ENCODE results near the gene GNB2. TPM values are rescaled to one million over a fixed set of nuclear protein-coding genes. Genes with fewer than 3 reads are reported as not detected.

GNB2 gene
- total RNA-seq, 1 donor from 2014 or later: 500 TPM

DNA sequence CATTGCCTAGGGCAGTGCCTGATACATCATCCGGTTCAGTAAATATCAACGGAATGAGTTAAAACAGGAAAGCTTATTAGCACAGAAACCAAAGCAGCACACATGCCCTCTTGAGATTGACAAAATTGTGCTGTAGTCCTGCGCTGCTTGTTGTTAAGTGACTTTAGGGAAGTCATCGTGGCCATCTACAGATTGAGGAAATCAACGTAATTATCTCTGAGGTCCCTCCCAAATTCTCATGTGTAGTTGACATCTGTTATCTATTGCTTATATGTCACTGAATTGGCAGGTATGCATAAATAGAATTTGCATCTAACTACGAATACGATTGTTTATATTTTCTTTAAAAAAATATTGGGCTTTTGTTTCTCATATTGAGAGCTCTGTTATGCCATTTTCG is 3.5 kb upstream of the GNB2 start:
- intact Hi-C loops (cut with DNase I): loop anchor here (5.0 kb wide), 2 partner anchors 123 to 203 kb away; no protein-coding TSS in a partner anchor
- no peak for DNase-seq (ENCODE audit: low spot score in 2 of 2)
- no peaks in the 10 kb centered on the region for H3K27me3 ChIP-seq

GRCh38 chr7:100671353-100672327 is 1.9 kb upstream of the GNB2 start:
- TF ChIP-seq CTCF (IDR thresholded peaks at IDR 0.05): no peak
- DNase-seq (ENCODE audit: low spot score in 2 of 2): no peak
- Histone ChIP-seq H3K36me3 (peaks cover 2 to 3% of the 10 kb centered on the region in 2 donors), H3K27me3 (no peaks in the 10 kb centered on the region), H3K9me3 (no peaks in the 10 kb centered on the region), H3K4me1 (peaks cover 3 to 10% of the 10 kb centered on the region in 2 donors), H3K27ac (no peak overlapping the region), H3K4me3 (no peak overlapping the region)
- intact Hi-C loops (cut with DNase I): loop anchor here (5.0 kb wide), 2 partner anchors 124 to 204 kb away; no protein-coding TSS in a partner anchor

More for the DNA sequence above, 3.5 kb upstream of the GNB2 start:
- TF ChIP-seq CTCF (IDR thresholded peaks at IDR 0.05): no peak
- no peaks in the 10 kb centered on the region for H3K36me3 ChIP-seq
- no peak overlapping the region for H3K4me3 ChIP-seq
- no peaks in the 10 kb centered on the region for H3K9me3 ChIP-seq
- H3K27ac ChIP-seq: no peak overlapping the region
- peaks cover 0 to 3% of the 10 kb centered on the region in 2 donors for H3K4me1 ChIP-seq

DNA sequence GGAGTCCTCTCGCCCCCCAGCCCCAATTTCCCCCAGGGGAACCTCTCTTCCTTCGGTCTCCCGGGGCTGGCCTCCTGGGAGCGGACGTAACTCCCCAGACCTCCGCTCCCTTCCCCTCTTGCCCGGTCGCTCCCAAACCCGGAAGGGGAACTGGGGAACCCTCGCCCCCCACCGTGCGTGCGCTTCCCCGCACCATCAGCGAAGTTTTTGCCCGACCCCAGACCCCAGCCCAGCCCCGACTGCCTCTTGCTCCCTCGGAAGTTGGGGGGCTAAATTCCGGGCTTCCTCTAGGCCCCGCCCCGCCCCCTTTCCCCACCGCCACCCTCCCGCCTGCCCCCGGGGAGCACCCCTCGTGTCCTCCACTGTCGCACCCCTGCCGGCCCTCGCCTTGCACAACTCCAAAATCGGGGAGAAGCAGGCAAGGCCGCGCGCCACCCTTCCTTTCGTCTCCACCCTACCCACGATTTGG is 436 bp downstream of the GNB2 start:
- H3K4me3 ChIP-seq: peak overlapping the region; percentile 85 to 93
- TF ChIP-seq CTCF (IDR thresholded peaks at IDR 0.05): no peak
- no peaks in the 10 kb centered on the region for H3K9me3 ChIP-seq
- H3K27ac ChIP-seq: peak overlapping the region; percentile 96 to 99
- H3K27me3 ChIP-seq: no peaks in the 10 kb centered on the region
- peaks cover 3 to 9% of the 10 kb centered on the region in 2 donors for H3K4me1 ChIP-seq
- peaks cover 24 to 26% of the 10 kb centered on the region in 2 donors for H3K36me3 ChIP-seq
- intact Hi-C loops (cut with DNase I): loop anchor here (1.0 to 5.0 kb wide), 8 partner anchors 62 to 246 kb away; partner anchors contain the start of genes FBXO24, LRCH4, MOSPD3 and PPP1R35
- no peak for DNase-seq (ENCODE audit: low spot score in 2 of 2)

DNA sequence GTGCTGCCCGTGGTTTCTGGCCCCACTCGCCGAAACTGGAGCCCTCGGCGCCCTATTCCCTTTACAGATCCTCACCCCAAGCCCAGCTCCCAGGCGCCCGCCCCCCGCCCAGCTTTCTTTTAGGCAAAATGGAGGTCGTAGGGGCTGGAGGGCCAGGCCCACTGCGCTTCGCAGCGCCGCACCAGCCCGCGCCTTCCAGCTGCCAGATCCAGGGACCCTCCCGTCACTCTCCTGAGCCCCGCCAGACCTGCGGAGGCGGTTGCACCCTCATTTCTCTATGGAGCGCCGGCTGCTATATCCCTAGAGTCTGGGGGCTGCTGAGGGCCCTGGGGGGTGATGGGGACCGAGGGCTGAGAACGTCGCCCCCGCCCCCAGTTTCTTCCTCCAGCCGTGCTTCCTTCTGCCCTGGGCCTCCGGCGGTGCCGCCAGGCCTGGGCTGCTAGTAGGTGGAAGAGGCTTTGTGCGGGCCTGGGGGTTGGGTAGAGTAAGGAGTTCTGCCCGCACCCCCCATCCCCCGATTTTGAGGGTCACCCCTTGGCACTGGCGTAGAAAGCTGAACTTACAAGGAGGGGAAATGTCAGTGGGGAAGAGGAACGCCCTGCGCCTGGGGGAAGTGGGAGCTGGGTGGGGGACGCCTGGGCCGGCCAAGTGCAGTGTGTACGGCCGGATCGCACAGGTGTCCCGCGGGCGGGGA is 1.0 kb downstream of the GNB2 start:
- Histone ChIP-seq H3K9me3 (no peaks in the 10 kb centered on the region), H3K27ac (peak overlapping the region; percentile 96 to 99), H3K4me1 (peaks cover 3 to 10% of the 10 kb centered on the region in 2 donors), H3K27me3 (no peaks in the 10 kb centered on the region), H3K36me3 (peaks cover 27 to 32% of the 10 kb centered on the region in 2 donors), H3K4me3 (peak overlapping the region; percentile 85 to 93)
- intact Hi-C loops (cut with DNase I): loop anchor here (1.0 to 5.0 kb wide), 5 partner anchors 17 to 207 kb away; partner anchors contain the start of gene TSC22D4
- TF ChIP-seq CTCF (IDR thresholded peaks at IDR 0.05): no peak
- no peak for DNase-seq (ENCODE audit: low spot score in 2 of 2)

- no peak for DNase-seq (ENCODE audit: low spot score in 2 of 2)
- TF ChIP-seq CTCF (IDR thresholded peaks at IDR 0.05): no peak
- peaks cover 3 to 12% of the 10 kb centered on the region in 2 donors for H3K4me1 ChIP-seq
- H3K36me3 ChIP-seq: peaks cover 27 to 34% of the 10 kb centered on the region in 2 donors
- no peaks in the 10 kb centered on the region for H3K27me3 ChIP-seq
- intact Hi-C loops (cut with DNase I): loop anchor here (1.0 to 2.0 kb wide), 3 partner anchors 16 to 196 kb away; partner anchors contain the start of gene TSC22D4
- no peaks in the 10 kb centered on the region for H3K9me3 ChIP-seq
- peak overlapping the region; percentile 85 to 93 for H3K4me3 ChIP-seq
- peak overlapping the region; percentile 96 to 99 for H3K27ac ChIP-seq
These were observed 1.5 kb downstream of the GNB2 start for GRCh38 chr7:100675105-100675451.

All from ascending aorta (tissue), 2 donors.